Pancreas (tissue), 10 donors: ENCODE results near the gene MYL3. TPM values are rescaled to one million over a fixed set of nuclear protein-coding genes. Genes with fewer than 3 reads are reported as not detected.

ENCODE experiments used
- ATAC-seq, 4 donors: fragments of 200-7000 bp; cut with Tn5 transposase; one replicate each; pipeline versions ENCODE4 v1.8.0 to v1.9.1; 2020; ENCODE audit warnings: mild to moderate bottlenecking in 4 of 4, moderate library complexity in 4 of 4
- DNase-seq, 6 donors: peaks; one replicate each; pipeline ENCODE4 v3.0.0-alpha.2; 2020
- FAIRE-seq: peaks from 2 replicates; lab custom pipeline; 2012; peaks lifted over from hg19 to GRCh38; lab: Jason Lieb, UNC
- H3K27ac ChIP-seq, 4 donors: fragments of 200-600 bp; sonication (generic); 1 replicate in 3 of 4; 2 replicates in 1 of 4; pipeline versions ENCODE4 v1.5.0 to v1.8.0; 2020
- H3K27me3 ChIP-seq, 4 donors: fragments of 200-600 bp; one replicate each; pipeline ENCODE4 v1.8.0; 2021
- H3K36me3 ChIP-seq, 3 donors: fragments of 200-600 bp; sonication (generic) in 1 of 3; one replicate each; pipeline versions ENCODE4 v1.5.0 to v1.8.0; 2020 to 2021
- H3K4me1 ChIP-seq, 3 donors: fragments of 200-600 bp; one replicate each; pipeline ENCODE4 v1.8.0; 2021
- H3K4me3 ChIP-seq, 4 donors: fragments of 200-600 bp; sonication (generic) in 2 of 4; one replicate each; pipeline versions ENCODE4 v1.5.0 to v1.8.0; 2020 to 2021
- H3K9me3 ChIP-seq, 4 donors: fragments of 200-600 bp; one replicate each; pipeline ENCODE4 v1.8.0; 2021
- WGBS, 2 donors: extraction: QIAGEN DNeasy Blood & Tissue Kit; methylation state at CpG; one replicate each; pipeline ENCODE4 v1.1.7; 2013; 5-methylcytosine and 5-hydroxymethylcytosine counted together
- intact Hi-C, 3 donors: fragments of 100-400 bp; cut with DNase I; formaldehyde crosslinking; loops; one replicate each; pipeline versions ENCODE4 v1.11.1 to v1.14.2; 2022
- polyA plus RNA-seq, 2 donors: library from polyadenylated mRNA; stranded (reverse); fragments of 200-250 nt; gene quantifications; one replicate each; pipeline ENCODE4 v1.2.3, GENCODE V29; 2013
- total RNA-seq, 6 donors: library from RNA; stranded (reverse); fragmentation: NEBNext Ultra II Directional in 4 of 6; extraction: Animal tissue kit (Norgen Biotek cat#: 25700) in 4 of 6; gene quantifications; one replicate each; pipeline versions ENCODE4 v1.2.1 to v1.2.4, GENCODE V29; 2021 to 2023
- TF ChIP-seq, protein P1 (sequence below), 4 donors: fragments of 200-600 bp; sonication (generic) in 3 of 4; IDR thresholded peaks; one replicate each; pipeline versions ENCODE4 v1.5.0 to v1.8.0; 2021; ENCODE audit warnings: antibody characterized with exemption in 4 of 4
- donor health status: healthy with polysubstance abuse.
- donor health status: DM: no; HTN: no; CAD: no; lungs with moderate emphysema.
- donor health status: DM: no; HTN: no; CAD: no.
- donor health status: control.
- donor health status: control.
- donor health status: Bipolar disorder and iron deficiency.
- donor health status: DM: yes; HTN: yes; CAD: no.
- donor health status: DM: no; HTN: no; CAD: no.
- donor health status: DM: no; HTN: no; CAD: no.
- donor health status: DM: yes; HTN: yes; CAD: no.

MYL3 gene
- total and polyA plus RNA-seq, 8 donors, result 0.26 to 2.5 (median 0.71) TPM; not detected in 2

- no peak overlapping the region for H3K4me3 ChIP-seq
- ATAC-seq, result no peak
- no peak for FAIRE-seq
- TF ChIP-seq, protein P1, sequence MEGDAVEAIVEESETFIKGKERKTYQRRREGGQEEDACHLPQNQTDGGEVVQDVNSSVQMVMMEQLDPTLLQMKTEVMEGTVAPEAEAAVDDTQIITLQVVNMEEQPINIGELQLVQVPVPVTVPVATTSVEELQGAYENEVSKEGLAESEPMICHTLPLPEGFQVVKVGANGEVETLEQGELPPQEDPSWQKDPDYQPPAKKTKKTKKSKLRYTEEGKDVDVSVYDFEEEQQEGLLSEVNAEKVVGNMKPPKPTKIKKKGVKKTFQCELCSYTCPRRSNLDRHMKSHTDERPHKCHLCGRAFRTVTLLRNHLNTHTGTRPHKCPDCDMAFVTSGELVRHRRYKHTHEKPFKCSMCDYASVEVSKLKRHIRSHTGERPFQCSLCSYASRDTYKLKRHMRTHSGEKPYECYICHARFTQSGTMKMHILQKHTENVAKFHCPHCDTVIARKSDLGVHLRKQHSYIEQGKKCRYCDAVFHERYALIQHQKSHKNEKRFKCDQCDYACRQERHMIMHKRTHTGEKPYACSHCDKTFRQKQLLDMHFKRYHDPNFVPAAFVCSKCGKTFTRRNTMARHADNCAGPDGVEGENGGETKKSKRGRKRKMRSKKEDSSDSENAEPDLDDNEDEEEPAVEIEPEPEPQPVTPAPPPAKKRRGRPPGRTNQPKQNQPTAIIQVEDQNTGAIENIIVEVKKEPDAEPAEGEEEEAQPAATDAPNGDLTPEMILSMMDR (IDR thresholded peaks at IDR 0.05), result no peak
- no peaks in the 10 kb centered on the region for H3K36me3 ChIP-seq
- DNase-seq, result peak in 2 of 6 donors; percentile 11 to 34
- no peak overlapping the region for H3K27ac ChIP-seq
- intact Hi-C loops, result no loop called here
- no peaks in the 10 kb centered on the region for H3K9me3 ChIP-seq
- WGBS, 2 donors, result 54 to 64% methylated on average over 2 of the region's 2 CpGs
- no peaks in the 10 kb centered on the region for H3K27me3 ChIP-seq
- H3K4me1 ChIP-seq, result peaks cover 0 to 2% (median 0%) of the 10 kb centered on the region in 3 donors
Measured at GRCh38 chr3:46865546-46865945, 2.3 kb upstream of the MYL3 start.

GRCh38 chr3:46865031-46865507, 1.8 kb upstream of the MYL3 start:
- peak in 2 of 6 donors; percentile 14 to 34 for DNase-seq
- TF ChIP-seq, protein P1 (IDR thresholded peaks at IDR 0.05), result no peak
- H3K36me3 ChIP-seq, result no peaks in the 10 kb centered on the region
- H3K27ac ChIP-seq, result no peak overlapping the region
- no peak overlapping the region for H3K4me3 ChIP-seq
- no peak for FAIRE-seq
- intact Hi-C loops, result no loop called here
- no peaks in the 10 kb centered on the region for H3K27me3 ChIP-seq
- no peak for ATAC-seq
- WGBS, 2 donors, result 58 to 64% methylated on average over 12 of the region's 12 CpGs
- no peaks in the 10 kb centered on the region for H3K9me3 ChIP-seq
- H3K4me1 ChIP-seq, result peaks cover 0 to 2% (median 0%) of the 10 kb centered on the region in 3 donors

- no peaks in the 10 kb centered on the region for H3K36me3 ChIP-seq
- 70 to 80% methylated on average over 10 of the region's 10 CpGs for WGBS, 2 donors
- FAIRE-seq (no peak), ATAC-seq (no peak), DNase-seq (peak in 3 of 6 donors; percentile 8 to 47 (median 39))
- intact Hi-C loops, result no loop called here
- H3K4me1 ChIP-seq, result peaks cover 0 to 2% (median 0%) of the 10 kb centered on the region in 3 donors
- no peaks in the 10 kb centered on the region for H3K27me3 ChIP-seq
- no peak overlapping the region for H3K27ac ChIP-seq
- TF ChIP-seq, protein P1 (IDR thresholded peaks at IDR 0.05), result no peak
- no peaks in the 10 kb centered on the region for H3K9me3 ChIP-seq
- no peak overlapping the region for H3K4me3 ChIP-seq
Measured at GRCh38 chr3:46864061-46864881, 1.0 kb upstream of the MYL3 start.

DNA sequence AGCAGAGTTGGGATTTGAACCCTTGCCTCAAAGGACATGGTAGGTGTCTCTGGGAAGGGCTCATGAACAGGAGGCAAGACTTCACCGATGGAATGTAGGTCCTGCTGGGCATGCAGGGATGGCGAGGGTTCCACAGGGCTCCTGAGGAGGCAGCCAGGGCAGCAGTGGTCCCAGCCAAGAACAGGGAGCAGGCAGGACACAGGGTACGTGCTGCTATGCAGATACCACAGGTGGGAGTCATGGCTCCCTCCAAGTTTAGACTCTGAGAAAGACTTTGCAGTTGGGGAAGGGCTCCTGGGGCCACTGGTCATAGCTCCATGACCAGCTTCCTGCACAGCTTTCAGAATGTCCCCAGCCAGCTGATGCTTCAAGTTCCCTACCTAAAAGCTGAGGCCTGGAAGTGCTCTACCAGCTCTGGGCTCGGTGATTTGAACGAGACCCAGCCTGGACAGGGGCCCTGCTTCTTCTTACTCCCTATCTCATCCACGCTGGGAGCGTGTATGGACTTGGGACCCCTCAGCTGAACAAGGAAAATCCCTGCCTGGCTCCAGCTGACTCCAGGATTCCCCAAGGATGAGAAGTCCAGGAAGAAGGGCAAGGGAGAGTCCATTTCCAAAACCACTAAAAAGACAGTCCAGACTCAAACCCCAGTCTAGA, 747 bp downstream of the MYL3 start:
- no peak for FAIRE-seq

More for the DNA sequence above, 747 bp downstream of the MYL3 start:
- WGBS, 2 donors, result 86 to 88% methylated on average over 7 of the region's 7 CpGs
- Histone ChIP-seq H3K4me1 (peaks cover 0 to 2% (median 0%) of the 10 kb centered on the region in 3 donors), H3K9me3 (no peaks in the 10 kb centered on the region), H3K36me3 (no peaks in the 10 kb centered on the region), H3K4me3 (no peak overlapping the region), H3K27ac (no peak overlapping the region), H3K27me3 (no peaks in the 10 kb centered on the region)
- DNase-seq (peak in 3 of 6 donors; percentile 8 to 21 (median 15)), ATAC-seq (no peak)
- TF ChIP-seq, protein P1 (IDR thresholded peaks at IDR 0.05), result no peak
- intact Hi-C loops, result no loop called here
